Measurements from ENCODE around the gene LZTR1. TPM values are rescaled to one million over a fixed set of nuclear protein-coding genes. Genes with fewer than 3 reads are reported as not detected.
A peak's percentile ranks its signal among the peaks of the same experiment; 100 is the strongest.
"Not testable (repeated sequence)": the region's sequence is repeated elsewhere in the genome, so short reads cannot be mapped to it uniquely, and the experiment has no call there.

The LZTR1 gene
- total RNA-seq, 2 donors from 2014 or later = 25.7 to 66.9 TPM

DNA sequence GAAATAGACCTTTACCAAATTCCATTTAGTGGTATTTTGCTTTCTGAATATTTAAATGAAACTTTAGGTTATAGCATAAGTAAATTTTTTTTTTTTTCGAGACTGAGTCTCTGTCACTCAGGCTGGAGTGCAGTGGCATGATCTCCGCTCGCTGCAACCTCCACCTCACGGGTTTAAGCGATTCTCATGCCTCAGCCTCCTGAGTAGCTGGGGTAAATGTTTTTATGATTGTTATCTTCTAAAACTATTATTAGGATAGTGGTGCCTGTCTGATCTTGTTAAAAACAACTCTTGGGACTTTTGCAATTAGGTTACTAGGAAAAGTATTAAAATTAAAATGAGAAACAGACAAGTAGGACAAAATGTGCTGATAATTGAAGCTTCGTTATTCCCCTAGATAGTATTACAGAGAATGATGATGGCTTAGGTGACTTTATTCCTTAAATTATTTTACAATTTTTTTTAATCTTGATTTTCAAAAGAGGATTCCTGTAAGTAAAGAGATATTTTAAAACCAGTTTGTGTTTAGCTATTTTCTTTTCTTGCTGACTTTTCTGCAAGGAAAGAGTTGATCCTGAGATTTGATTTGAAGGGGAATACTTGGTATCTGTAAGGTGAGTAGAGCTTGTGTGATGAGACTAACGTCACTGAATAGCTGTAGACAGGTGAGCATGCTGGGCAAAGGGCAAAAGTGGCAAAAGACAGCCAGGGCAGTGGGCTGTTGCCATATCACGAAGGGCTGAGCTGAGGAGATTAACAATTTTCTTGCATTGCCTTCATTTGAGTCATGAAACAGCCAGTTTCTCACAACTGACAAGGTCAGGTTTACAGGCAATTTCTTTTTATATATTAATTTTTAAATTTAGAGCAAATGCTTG lies 44.1 kb upstream of the LZTR1 start:
- no peaks in the 10 kb centered on the region for H3K9me3 ChIP-seq
- H3K27me3 ChIP-seq = no peaks in the 10 kb centered on the region
- ATAC-seq (no peak), DNase-seq (no peak)
- WGBS, 2 donors = 56 to 62% methylated on average over 8 of the region's 8 CpGs
- H3K27ac ChIP-seq = peak overlapping the region in 1 of 4 donors; percentile 39
- H3K4me3 ChIP-seq = no peak overlapping the region
- H3K4me1 ChIP-seq = peaks cover 52% of the 10 kb centered on the region
- intact Hi-C loops (cut with DNase I) = no loop called here
- peaks cover 0 to 1% of the 10 kb centered on the region in 2 donors for H3K36me3 ChIP-seq (replicated peaks in 1 of 2; ENCODE audit: insufficient read depth in 1 of 2, low read depth in 2 of 2)
- TF ChIP-seq POLR2A (IDR thresholded peaks at IDR 0.05) = no peak
- TF ChIP-seq, protein P1, sequence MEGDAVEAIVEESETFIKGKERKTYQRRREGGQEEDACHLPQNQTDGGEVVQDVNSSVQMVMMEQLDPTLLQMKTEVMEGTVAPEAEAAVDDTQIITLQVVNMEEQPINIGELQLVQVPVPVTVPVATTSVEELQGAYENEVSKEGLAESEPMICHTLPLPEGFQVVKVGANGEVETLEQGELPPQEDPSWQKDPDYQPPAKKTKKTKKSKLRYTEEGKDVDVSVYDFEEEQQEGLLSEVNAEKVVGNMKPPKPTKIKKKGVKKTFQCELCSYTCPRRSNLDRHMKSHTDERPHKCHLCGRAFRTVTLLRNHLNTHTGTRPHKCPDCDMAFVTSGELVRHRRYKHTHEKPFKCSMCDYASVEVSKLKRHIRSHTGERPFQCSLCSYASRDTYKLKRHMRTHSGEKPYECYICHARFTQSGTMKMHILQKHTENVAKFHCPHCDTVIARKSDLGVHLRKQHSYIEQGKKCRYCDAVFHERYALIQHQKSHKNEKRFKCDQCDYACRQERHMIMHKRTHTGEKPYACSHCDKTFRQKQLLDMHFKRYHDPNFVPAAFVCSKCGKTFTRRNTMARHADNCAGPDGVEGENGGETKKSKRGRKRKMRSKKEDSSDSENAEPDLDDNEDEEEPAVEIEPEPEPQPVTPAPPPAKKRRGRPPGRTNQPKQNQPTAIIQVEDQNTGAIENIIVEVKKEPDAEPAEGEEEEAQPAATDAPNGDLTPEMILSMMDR (IDR thresholded peaks at IDR 0.05) = no peak

GRCh38 chr22:20939457-20940185 lies 42.5 kb upstream of the LZTR1 start:
- ATAC-seq; H3K9me3 ChIP-seq; intact Hi-C loops (cut with DNase I); H3K4me3 ChIP-seq; H3K27me3 ChIP-seq; DNase-seq; H3K36me3 ChIP-seq (replicated peaks in 1 of 2; ENCODE audit: insufficient read depth in 1 of 2, low read depth in 2 of 2); H3K27ac ChIP-seq: not testable (repeated sequence)
- 94 to 97% methylated on average over 13 to 14 of the region's 14 CpGs for WGBS, 2 donors
- peaks cover 52% of the 10 kb centered on the region for H3K4me1 ChIP-seq

DNA sequence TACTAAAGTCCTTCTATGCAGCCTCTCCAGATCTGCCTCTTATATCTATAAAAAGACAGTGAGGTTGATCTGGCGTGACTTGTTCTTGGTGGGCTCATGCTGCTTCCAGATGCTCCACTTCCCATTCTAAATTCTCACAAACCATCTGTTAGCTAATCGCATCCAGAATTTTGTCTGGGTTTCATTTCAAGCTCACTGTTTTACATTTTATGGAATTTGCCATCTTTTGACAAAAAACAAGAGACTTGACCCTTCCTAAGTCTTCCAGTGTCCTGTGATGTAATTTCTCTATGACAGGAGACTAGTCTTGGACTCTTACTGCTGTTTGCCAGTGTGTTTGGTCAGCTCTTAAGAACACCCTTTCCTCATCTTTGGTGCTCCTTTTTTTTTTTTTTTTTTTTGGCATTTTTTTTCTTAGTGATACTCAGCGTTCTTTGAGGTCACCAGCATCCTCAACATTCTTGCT lies 41.9 kb upstream of the LZTR1 start:
- DNase-seq (no peak), ATAC-seq (no peak)
- Histone ChIP-seq H3K36me3 (replicated peaks in 1 of 2; ENCODE audit: insufficient read depth in 1 of 2, low read depth in 2 of 2) (no peaks in the 10 kb centered on the region), H3K27ac (no peak overlapping the region), H3K27me3 (no peaks in the 10 kb centered on the region), H3K4me3 (no peak overlapping the region), H3K4me1 (peaks cover 52% of the 10 kb centered on the region), H3K9me3 (no peaks in the 10 kb centered on the region)
- 52 to 63% methylated on average over 3 of the region's 3 CpGs for WGBS, 2 donors
- intact Hi-C loops (cut with DNase I) = no loop called here
- TF ChIP-seq POLR2A (IDR thresholded peaks at IDR 0.05) = no peak
- TF ChIP-seq, protein P1 (IDR thresholded peaks at IDR 0.05) = no peak

- TF ChIP-seq, protein P1 (IDR thresholded peaks at IDR 0.05) = no peak
- no peak for TF ChIP-seq POLR2A (IDR thresholded peaks at IDR 0.05)
- no peak for ATAC-seq
- intact Hi-C loops (cut with DNase I) = no loop called here
- peaks cover 52% of the 10 kb centered on the region for H3K4me1 ChIP-seq
- no peak overlapping the region for H3K27ac ChIP-seq
- no peak overlapping the region for H3K4me3 ChIP-seq
- no peaks in the 10 kb centered on the region for H3K36me3 ChIP-seq (replicated peaks in 1 of 2; ENCODE audit: insufficient read depth in 1 of 2, low read depth in 2 of 2)
- no peaks in the 10 kb centered on the region for H3K9me3 ChIP-seq
- WGBS, 2 donors = 47 to 54% methylated on average over 4 of the region's 4 CpGs
- H3K27me3 ChIP-seq = no peaks in the 10 kb centered on the region
- no peak for DNase-seq
Measured at GRCh38 chr22:20940904-20941385, 41.2 kb upstream of the LZTR1 start.

DNA sequence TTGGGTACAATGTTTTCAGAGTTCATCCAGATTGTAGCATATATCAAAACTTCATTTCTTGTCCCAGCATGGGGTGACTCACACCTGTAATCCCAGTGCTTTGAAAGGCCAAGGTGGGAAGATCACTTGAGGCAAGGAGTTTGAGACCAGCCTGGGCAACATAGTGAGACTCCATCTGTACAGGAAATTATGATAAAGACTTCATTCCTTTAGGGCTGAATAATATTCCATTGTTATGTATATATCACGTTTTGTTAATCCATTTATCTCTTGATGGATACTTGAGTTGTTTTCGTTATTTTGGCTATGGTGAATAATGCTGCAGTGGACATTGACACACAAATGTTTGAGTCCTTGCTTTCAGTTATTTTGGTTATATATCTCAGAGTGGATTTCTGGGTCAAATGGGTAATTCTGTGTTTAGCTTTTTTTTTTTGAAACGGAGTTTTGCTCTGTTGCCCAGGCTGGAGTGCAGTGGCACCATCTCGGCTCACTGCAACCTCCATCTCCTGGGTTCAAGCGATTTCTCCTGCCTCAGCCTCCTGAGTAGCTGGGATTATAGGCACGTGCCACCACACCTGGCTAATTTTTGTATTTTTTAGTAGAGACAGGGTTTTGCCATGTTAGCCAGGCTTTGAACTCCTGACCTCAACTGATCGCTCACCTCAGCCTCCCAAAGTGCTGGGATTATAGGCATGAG lies 39.7 kb upstream of the LZTR1 start:
- peaks cover 41% of the 10 kb centered on the region for H3K4me1 ChIP-seq

More for the DNA sequence above, 39.7 kb upstream of the LZTR1 start:
- intact Hi-C loops (cut with DNase I); DNase-seq; H3K9me3 ChIP-seq; H3K27ac ChIP-seq; H3K36me3 ChIP-seq (replicated peaks in 1 of 2; ENCODE audit: insufficient read depth in 1 of 2, low read depth in 2 of 2); ATAC-seq; H3K27me3 ChIP-seq; H3K4me3 ChIP-seq: not testable (repeated sequence)
- 78 to 86% methylated on average over 7 of the region's 7 CpGs for WGBS, 2 donors
